C4-2B (cell line): ENCODE results near the gene HSF2BP.

Experiments used
- H3K27ac ChIP-seq: fragments of 450-650 bp; 2 replicates; pipeline ENCODE4 v1.5.1; 2017
- CTCF ChIP-seq: fragments of 450-650 bp; conservative IDR thresholded peaks from 2 replicates; pipeline ENCODE4 v1.5.1; 2017; ENCODE audit warnings: mild to moderate bottlenecking
- ZFX ChIP-seq: fragments of 450-650 bp; IDR thresholded peaks from 2 replicates; pipeline ENCODE4 v1.6.1; 2017

The HSF2BP gene

GRCh38 chr21:43585924-43586413 is 73.3 kb downstream of the HSF2BP start:
- TF ChIP-seq ZFX (no peak), CTCF (no peak)
- no peak overlapping the region for H3K27ac ChIP-seq

GRCh38 chr21:43585514-43585913 is 73.8 kb downstream of the HSF2BP start:
- H3K27ac ChIP-seq = no peak overlapping the region
- TF ChIP-seq ZFX (no peak), CTCF (no peak)

GRCh38 chr21:43581453-43581852 is 77.8 kb downstream of the HSF2BP start:
- no peak overlapping the region for H3K27ac ChIP-seq

GRCh38 chr21:43578677-43579303 is 80.5 kb downstream of the HSF2BP start:
- TF ChIP-seq CTCF (no peak), ZFX (no peak)
- no peak overlapping the region for H3K27ac ChIP-seq

More at GRCh38 chr21:43581453-43581852, 77.8 kb downstream of the HSF2BP start:
- TF ChIP-seq ZFX (no peak), CTCF (no peak)

- no peak overlapping the region for H3K27ac ChIP-seq
- TF ChIP-seq ZFX = no peak
- no peak for TF ChIP-seq CTCF
These were observed 83.8 kb downstream of the HSF2BP start for GRCh38 chr21:43575473-43575844.

GRCh38 chr21:43574741-43575472 is 84.4 kb downstream of the HSF2BP start:
- H3K27ac ChIP-seq = no peak overlapping the region
- TF ChIP-seq ZFX (no peak), CTCF (no peak)

GRCh38 chr21:43573921-43574320 is 85.4 kb downstream of the HSF2BP start:
- H3K27ac ChIP-seq = no peak overlapping the region
- TF ChIP-seq ZFX = no peak
